Esophagus squamous epithelium (tissue), 4 donors: ENCODE measurements around the gene PTPRS.

Experiments
- POLR2A ChIP-seq, 4 donors: fragments of 450-650 bp; IDR thresholded peaks; one replicate each; pipeline ENCODE4 v1.6.1; 2017; ENCODE audit warnings: antibody characterized with exemption in 4 of 4, mild to moderate bottlenecking in 4 of 4, moderate library complexity in 3 of 4
- TF ChIP-seq, protein P1 (sequence below), 6 experiments: fragments of 450-650 bp in 4 of 6; fragments of 200-600 bp in 2 of 6; sonication (generic) in 2 of 6; IDR thresholded peaks; one replicate each; pipeline ENCODE4 v1.5.1; 2016 to 2019; ENCODE audit warnings: antibody characterized with exemption in 6 of 6, mild to moderate bottlenecking in 4 of 6, moderate library complexity in 4 of 6

DNA sequence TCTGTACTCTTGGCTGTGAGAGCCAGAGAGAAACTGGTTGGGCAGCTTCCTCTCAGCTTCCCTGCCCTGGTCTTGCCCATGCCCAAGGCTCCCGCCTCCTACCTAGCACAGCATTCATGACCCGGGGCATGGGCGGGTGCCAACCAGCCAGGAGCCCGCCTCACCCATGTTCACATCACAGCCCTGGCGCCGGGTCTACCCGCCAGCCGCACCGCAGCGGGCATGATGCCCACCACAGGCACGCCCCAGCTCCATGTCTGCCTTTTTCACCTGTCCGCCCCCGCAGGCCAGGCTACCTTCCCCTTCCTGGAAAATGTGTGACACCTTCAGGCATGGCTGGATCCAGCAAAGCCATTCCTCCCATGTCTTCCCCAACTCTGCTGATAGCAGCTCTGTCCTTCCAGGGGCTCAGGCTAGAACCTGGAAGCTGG, 42.1 kb downstream of the PTPRS start:
- TF ChIP-seq, protein P1, sequence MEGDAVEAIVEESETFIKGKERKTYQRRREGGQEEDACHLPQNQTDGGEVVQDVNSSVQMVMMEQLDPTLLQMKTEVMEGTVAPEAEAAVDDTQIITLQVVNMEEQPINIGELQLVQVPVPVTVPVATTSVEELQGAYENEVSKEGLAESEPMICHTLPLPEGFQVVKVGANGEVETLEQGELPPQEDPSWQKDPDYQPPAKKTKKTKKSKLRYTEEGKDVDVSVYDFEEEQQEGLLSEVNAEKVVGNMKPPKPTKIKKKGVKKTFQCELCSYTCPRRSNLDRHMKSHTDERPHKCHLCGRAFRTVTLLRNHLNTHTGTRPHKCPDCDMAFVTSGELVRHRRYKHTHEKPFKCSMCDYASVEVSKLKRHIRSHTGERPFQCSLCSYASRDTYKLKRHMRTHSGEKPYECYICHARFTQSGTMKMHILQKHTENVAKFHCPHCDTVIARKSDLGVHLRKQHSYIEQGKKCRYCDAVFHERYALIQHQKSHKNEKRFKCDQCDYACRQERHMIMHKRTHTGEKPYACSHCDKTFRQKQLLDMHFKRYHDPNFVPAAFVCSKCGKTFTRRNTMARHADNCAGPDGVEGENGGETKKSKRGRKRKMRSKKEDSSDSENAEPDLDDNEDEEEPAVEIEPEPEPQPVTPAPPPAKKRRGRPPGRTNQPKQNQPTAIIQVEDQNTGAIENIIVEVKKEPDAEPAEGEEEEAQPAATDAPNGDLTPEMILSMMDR (IDR thresholded peaks at IDR 0.05), result no peak
- no peak for TF ChIP-seq POLR2A (IDR thresholded peaks at IDR 0.05)
